ENCODE data around the gene IGSF21.

Gene IGSF21

GRCh38 chr1:18137759-18138345 lies 30.3 kb downstream of the IGSF21 start:
- Histone ChIP-seq H3K27me3 (ENCODE audit: insufficient read depth, poor library complexity, severe bottlenecking) (no peaks in the 10 kb centered on the region), H3K27ac (replicated peaks) (no peak overlapping the region), H3K4me3 (replicated peaks; ENCODE audit: insufficient read depth, low read length) (no peak overlapping the region)
- DNase-seq (ENCODE audit: low read depth in 1 of 2, low spot score in 1 of 2): no peak
- TF ChIP-seq POLR2AphosphoS5 (IDR thresholded peaks at IDR 0.05; ENCODE audit: low read depth) (no peak), REST (IDR thresholded peaks at IDR 0.05; ENCODE audit: insufficient replicate concordance, low read depth) (no peak), SPI1 (IDR thresholded peaks at IDR 0.05; ENCODE audit: borderline replicate concordance, low read depth) (no peak), CTCF (IDR thresholded peaks at IDR 0.05; ENCODE audit: insufficient read depth, low read length) (no peak), GABPA (IDR thresholded peaks at IDR 0.05; ENCODE audit: low read depth) (no peak)

GRCh38 chr1:18139198-18139981 lies 31.8 kb downstream of the IGSF21 start:
- no peak overlapping the region for H3K27ac ChIP-seq (replicated peaks)
- H3K27me3 ChIP-seq (ENCODE audit: insufficient read depth, poor library complexity, severe bottlenecking): no peaks in the 10 kb centered on the region
- no peak overlapping the region for H3K4me3 ChIP-seq (replicated peaks; ENCODE audit: insufficient read depth, low read length)
- no peak for TF ChIP-seq GABPA (IDR thresholded peaks at IDR 0.05; ENCODE audit: low read depth)
- no peak for TF ChIP-seq CTCF (IDR thresholded peaks at IDR 0.05; ENCODE audit: insufficient read depth, low read length)
- TF ChIP-seq SPI1 (IDR thresholded peaks at IDR 0.05; ENCODE audit: borderline replicate concordance, low read depth): no peak
- no peak for TF ChIP-seq POLR2AphosphoS5 (IDR thresholded peaks at IDR 0.05; ENCODE audit: low read depth)
- no peak for TF ChIP-seq REST (IDR thresholded peaks at IDR 0.05; ENCODE audit: insufficient replicate concordance, low read depth)
- DNase-seq (ENCODE audit: low read depth in 1 of 2, low spot score in 1 of 2): no peak

- DNase-seq (ENCODE audit: low read depth in 1 of 2, low spot score in 1 of 2): no peak
- Histone ChIP-seq H3K27ac (replicated peaks) (no peak overlapping the region), H3K27me3 (ENCODE audit: insufficient read depth, poor library complexity, severe bottlenecking) (no peaks in the 10 kb centered on the region), H3K4me3 (replicated peaks; ENCODE audit: insufficient read depth, low read length) (no peak overlapping the region)
- TF ChIP-seq CTCF (IDR thresholded peaks at IDR 0.05; ENCODE audit: insufficient read depth, low read length) (no peak), POLR2AphosphoS5 (IDR thresholded peaks at IDR 0.05; ENCODE audit: low read depth) (no peak)
These were observed 32.8 kb downstream of the IGSF21 start for GRCh38 chr1:18140411-18140810.
